Glutamatergic neuron (in vitro differentiated cells): Measurements from ENCODE around the gene ERICH4. TPM values are rescaled to one million over a fixed set of nuclear protein-coding genes. Genes with fewer than 3 reads are reported as not detected.
"Not testable (repeated sequence)": the region's sequence is repeated elsewhere in the genome, so short reads cannot be mapped to it uniquely, and the experiment has no call there.

ENCODE experiments used
- DNase-seq: peaks from one replicate; pipeline ENCODE4 v3.0.0; 2022
- H3K27ac Mint-ChIP-seq: one replicate; pipeline ENCODE4 v1.8.0; 2020; ENCODE audit warnings: mild to moderate bottlenecking, mixed read lengths, inconsistent platforms; ENCODE audit not compliant: unreplicated experiment
- H3K27me3 Mint-ChIP-seq: one replicate; pipeline ENCODE4 v1.8.0; 2020; ENCODE audit warnings: mild to moderate bottlenecking, moderate library complexity, mixed read lengths, inconsistent platforms; ENCODE audit not compliant: unreplicated experiment
- H3K36me3 Mint-ChIP-seq: one replicate; pipeline ENCODE4 v1.8.0; 2020; ENCODE audit warnings: mild to moderate bottlenecking, mixed read lengths, inconsistent platforms; ENCODE audit not compliant: unreplicated experiment
- H3K4me1 Mint-ChIP-seq: one replicate; pipeline ENCODE4 v1.8.0; 2020; ENCODE audit warnings: mild to moderate bottlenecking, low read depth, mixed read lengths, inconsistent platforms; ENCODE audit not compliant: unreplicated experiment
- H3K4me3 Mint-ChIP-seq: one replicate; pipeline ENCODE4 v1.8.0; 2020; ENCODE audit warnings: mild to moderate bottlenecking, mixed read lengths, inconsistent platforms; ENCODE audit not compliant: unreplicated experiment
- H3K9me3 Mint-ChIP-seq: one replicate; pipeline ENCODE4 v1.8.0; 2020; ENCODE audit warnings: mild to moderate bottlenecking, moderate library complexity, mixed read lengths, inconsistent platforms; ENCODE audit not compliant: unreplicated experiment
- CTCF ChIP-seq: fragments of 200-600 bp; sonication (generic); IDR thresholded peaks from one replicate; pipeline ENCODE4 v1.5.0; 2021; ENCODE audit not compliant: partially characterized antibody, unreplicated experiment
- total RNA-seq: library from RNA; stranded (reverse); fragmentation: NEBNext Ultra II Directional; extraction: Animal tissue kit (Norgen Biotek cat#: 25700); gene quantifications from one replicate; pipeline ENCODE4 v1.2.1, GENCODE V29; 2021; ENCODE audit not compliant: unreplicated experiment

Gene ERICH4
- total RNA-seq, 1 donor from 2014 or later = not detected

DNA sequence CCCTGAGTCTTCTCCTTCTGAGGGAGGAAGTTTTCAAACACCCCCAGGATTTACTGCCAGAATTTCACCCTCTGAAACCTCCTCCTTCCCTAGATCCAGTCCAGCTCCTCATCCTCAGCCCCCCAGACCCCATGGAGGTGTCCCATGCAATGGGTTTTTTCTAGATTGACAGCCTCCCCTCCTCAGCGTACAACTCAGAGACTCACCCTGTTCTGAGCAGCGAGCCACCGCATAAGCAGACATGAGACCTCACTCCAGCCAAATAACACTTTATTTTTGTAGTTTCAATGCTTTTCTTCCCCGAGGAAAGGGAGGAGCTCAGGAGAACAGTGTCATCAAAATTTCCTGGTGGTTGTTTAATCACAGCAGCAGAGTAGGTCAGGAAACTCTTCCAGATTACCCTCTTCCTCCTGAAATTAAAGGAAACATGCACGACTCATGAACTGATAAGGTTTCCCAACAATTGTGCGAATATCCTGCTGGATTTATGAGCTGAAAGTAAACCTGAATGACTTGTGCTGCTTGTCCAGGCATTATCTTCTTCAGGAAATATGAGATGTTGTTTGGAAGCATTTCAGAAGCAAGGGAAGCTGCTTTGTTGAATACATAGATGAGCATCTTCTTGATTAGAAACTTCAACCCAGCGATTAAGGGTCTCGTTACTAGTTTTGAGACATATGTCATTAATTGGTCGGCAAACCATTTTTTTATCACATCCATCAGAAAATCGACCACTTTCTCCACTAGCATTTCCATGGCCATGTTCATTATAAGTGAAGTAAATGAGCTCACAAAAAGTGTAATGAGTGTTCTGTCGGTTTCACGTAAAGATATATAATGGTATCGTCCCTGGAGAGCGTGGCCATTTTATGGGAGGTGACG lies 36.2 kb downstream of the ERICH4 start:
- H3K4me1 Mint-ChIP-seq = no peaks in the 10 kb centered on the region
- no peaks in the 10 kb centered on the region for H3K9me3 Mint-ChIP-seq
- no peak for TF ChIP-seq CTCF
- peaks cover 2% of the 10 kb centered on the region for H3K27me3 Mint-ChIP-seq
- H3K4me3 Mint-ChIP-seq = no peak overlapping the region
- H3K27ac Mint-ChIP-seq = no peak overlapping the region
- H3K36me3 Mint-ChIP-seq = no peaks in the 10 kb centered on the region
- no peak for DNase-seq

- Mint-ChIP-seq H3K36me3 (no peaks in the 10 kb centered on the region), H3K4me1 (no peaks in the 10 kb centered on the region), H3K4me3 (no peak overlapping the region), H3K27me3 (peaks cover 2% of the 10 kb centered on the region), H3K27ac (no peak overlapping the region), H3K9me3 (no peaks in the 10 kb centered on the region)
- TF ChIP-seq CTCF = no peak
- DNase-seq = no peak
These were observed 36.8 kb downstream of the ERICH4 start for GRCh38 chr19:41479757-41480191.

DNA sequence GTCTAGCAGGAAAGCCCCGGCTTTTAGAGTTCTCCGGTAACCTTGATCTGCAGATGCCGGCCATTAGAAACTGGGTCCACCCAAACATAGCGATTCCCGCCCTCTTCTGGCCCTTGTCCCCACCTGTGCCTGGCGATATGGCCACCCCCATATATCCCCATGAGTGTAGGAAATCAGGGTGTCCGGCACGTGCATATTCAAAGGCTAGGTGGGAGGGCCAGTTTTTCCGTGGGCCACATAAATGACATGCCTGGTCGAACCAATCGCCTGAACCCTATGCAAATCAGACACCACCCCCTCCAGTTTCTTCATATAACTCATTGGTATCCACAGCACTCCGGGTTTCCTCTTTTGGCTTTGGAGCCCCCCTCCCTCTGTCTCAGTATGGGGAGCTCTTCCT lies 37.4 kb downstream of the ERICH4 start:
- Mint-ChIP-seq H3K27me3 (peaks cover 2% of the 10 kb centered on the region), H3K4me1 (no peaks in the 10 kb centered on the region), H3K4me3 (no peak overlapping the region), H3K36me3 (no peaks in the 10 kb centered on the region), H3K9me3 (no peaks in the 10 kb centered on the region), H3K27ac (no peak overlapping the region)
- TF ChIP-seq CTCF = no peak
- DNase-seq = no peak

DNA sequence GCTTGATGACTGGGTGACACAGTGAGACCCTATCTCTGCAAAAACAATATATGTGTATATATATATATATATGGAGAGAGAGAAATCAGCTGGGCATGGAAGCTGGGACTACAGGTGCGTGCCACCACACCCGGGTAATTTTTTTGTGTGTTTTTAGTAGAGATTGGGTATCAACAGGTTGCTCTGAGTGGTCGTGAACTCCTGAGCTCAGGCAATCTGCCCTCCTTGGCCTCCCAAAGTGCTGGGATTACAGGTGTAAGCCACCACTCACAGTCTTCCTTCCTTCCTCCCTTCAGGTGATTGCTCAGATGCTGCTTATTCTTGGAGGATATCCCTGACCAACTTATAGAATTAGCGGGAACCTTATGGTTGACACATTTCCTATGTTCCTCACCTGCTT lies 41.9 kb downstream of the ERICH4 start:
- Mint-ChIP-seq H3K27ac (no peak overlapping the region), H3K36me3 (no peaks in the 10 kb centered on the region), H3K4me1 (no peaks in the 10 kb centered on the region), H3K27me3 (peaks cover 3% of the 10 kb centered on the region), H3K9me3 (peaks cover 3% of the 10 kb centered on the region), H3K4me3 (no peak overlapping the region)
- no peak for TF ChIP-seq CTCF
- DNase-seq = no peak

GRCh38 chr19:41486953-41487352 lies 44.0 kb downstream of the ERICH4 start:
- not testable (repeated sequence) for DNase-seq, H3K27ac Mint-ChIP-seq, H3K9me3 Mint-ChIP-seq, H3K4me3 Mint-ChIP-seq, H3K36me3 Mint-ChIP-seq, H3K4me1 Mint-ChIP-seq, H3K27me3 Mint-ChIP-seq
